ENCODE results near the gene FCRL4. TPM values are rescaled to one million over a fixed set of nuclear protein-coding genes. Genes with fewer than 3 reads are reported as not detected.

FCRL4 gene
- total RNA-seq, 1 experiment from 2014 or later: not detected

- TF ChIP-seq CBX3 (IDR thresholded peaks at IDR 0.05; ENCODE audit: low read depth) (no peak), POLR2AphosphoS5 (IDR thresholded peaks at IDR 0.05; ENCODE audit: low read depth, low read length) (no peak), YY1 (IDR thresholded peaks at IDR 0.05; ENCODE audit: extremely low read depth, insufficient replicate concordance, low read depth, low read length) (no peak), EZH2phosphoT487 (IDR thresholded peaks at IDR 0.05; ENCODE audit: borderline replicate concordance) (no peak), ELF1 (IDR thresholded peaks at IDR 0.05; ENCODE audit: borderline replicate concordance, low read depth) (no peak), ZNF274 (IDR thresholded peaks at IDR 0.05; ENCODE audit: low read depth, low read length) (no peak), ZFX (IDR thresholded peaks at IDR 0.05) (no peak), ATF3 (IDR thresholded peaks at IDR 0.05) (no peak), SRF (IDR thresholded peaks at IDR 0.05; ENCODE audit: low read depth) (no peak), JUND (IDR thresholded peaks at IDR 0.05) (no peak), POLR2A (IDR thresholded peaks at IDR 0.05; ENCODE audit: borderline replicate concordance, extremely low read depth, insufficient read depth, insufficient read length) (no peak), CEBPB (IDR thresholded peaks at IDR 0.05; ENCODE audit: low read depth) (no peak), CTCF (IDR thresholded peaks at IDR 0.05 in 2 of 3, conservative IDR thresholded peaks at IDR 0.05 in 1 of 3; ENCODE audit: borderline replicate concordance in 1 of 3, insufficient read depth in 1 of 3, low read depth in 2 of 3, low read length in 2 of 3) (no peak), EZH2 (IDR thresholded peaks at IDR 0.05) (no peak), FOSL1 (IDR thresholded peaks at IDR 0.05; ENCODE audit: low read depth) (no peak), SP1 (IDR thresholded peaks at IDR 0.05; ENCODE audit: low read depth) (no peak)
- POLR2A ChIA-PET: interaction anchor here (0.8 kb wide), 1 partner anchor 1609 kb away, joined by 3 read pairs; no protein-coding TSS in a partner anchor
Measured at GRCh38 chr1:157639800-157640199, 41.9 kb upstream of the FCRL4 start.

More at GRCh38 chr1:157639800-157640199, 41.9 kb upstream of the FCRL4 start:
- Histone ChIP-seq H3K4me2 (ENCODE audit: low read length) (no peak overlapping the region), H3K9ac (ENCODE audit: low read length) (no peak overlapping the region), H4K20me1 (ENCODE audit: insufficient read depth) (no peaks in the 10 kb centered on the region), H3K9me3 (ENCODE audit: control insufficient read depth in 1 of 2, insufficient read depth in 1 of 2, low read depth in 1 of 2, low read length in 2 of 2) (no peaks in the 10 kb centered on the region), H3K4me1 (ENCODE audit: control insufficient read depth in 1 of 2, insufficient read depth in 2 of 2, low read length in 2 of 2) (no peaks in the 10 kb centered on the region), H3K36me3 (ENCODE audit: control insufficient read depth in 1 of 2, insufficient read depth in 2 of 2, low read length in 2 of 2) (no peaks in the 10 kb centered on the region), H3K27ac (ENCODE audit: low read depth, low read length) (no peak overlapping the region), H3K9me2 (ENCODE audit: insufficient read depth) (no peaks in the 10 kb centered on the region), H3K27me3 (ENCODE audit: insufficient read depth, low read length) (peaks cover 40% of the 10 kb centered on the region), H2AFZ (ENCODE audit: low read depth, low read length, poor library complexity, severe bottlenecking) (no peak overlapping the region), H3K79me2 (ENCODE audit: insufficient read depth, low read length) (no peaks in the 10 kb centered on the region), H3K4me3 (replicated peaks in 1 of 2; ENCODE audit: low read depth in 1 of 2, low read length in 2 of 2) (no peak overlapping the region)
- intact Hi-C loops (cut with micrococcal nuclease): no loop called here
- no TSS peak for BruUV-seq (replicated peaks)
- RAD21 ChIA-PET (ENCODE audit: low non-redundant PET in 1 of 2, low total read pairs in 2 of 2, uncharacterized antibody in 2 of 2, unreplicated experiment in 2 of 2): no interaction called here
- DNase-seq (ENCODE audit: low read depth, low spot score) (no peak), ATAC-seq (no peak)
- CTCF ChIA-PET: no interaction called here
